K562 (cell line): ENCODE results near the gene TULP1. TPM values are rescaled to one million over a fixed set of nuclear protein-coding genes. Genes with fewer than 3 reads are reported as not detected.

Experiments
- ARHGAP35 ChIP-seq: fragments of 450-650 bp; IDR thresholded peaks from 2 replicates; pipeline ENCODE4 v1.6.1; 2018; ENCODE audit not compliant: partially characterized antibody
- EGR1 ChIP-seq: fragments of 450-650 bp; conservative IDR thresholded peaks from 2 replicates; pipeline ENCODE4 v1.6.1; 2017; ENCODE audit warnings: mild to moderate bottlenecking
- ELF2 ChIP-seq: fragments of 250-450 bp; sonication (Bioruptor Pico); IDR thresholded peaks from 2 replicates; pipeline ENCODE4 v1.5.0; 2021; ENCODE audit warnings: mild to moderate bottlenecking
- HDGF ChIP-seq: fragments of 450-650 bp; IDR thresholded peaks from 2 replicates; pipeline ENCODE4 v1.6.1; 2016
- HMG20A ChIP-seq: fragments of 450-650 bp; formaldehyde crosslinking; conservative IDR thresholded peaks from 2 replicates; pipeline ENCODE4 v1.4.0; 2020; ENCODE audit warnings: mild to moderate bottlenecking, mixed read lengths
- KLF13 ChIP-seq: fragments of 450-650 bp; IDR thresholded peaks from 2 replicates; pipeline ENCODE4 v1.6.1; 2016; ENCODE audit warnings: missing genetic modification characterization, low read depth, mild to moderate bottlenecking, missing compliant biosample characterization, moderate library complexity, borderline replicate concordance
- MECOM ChIP-seq: fragments of 250-450 bp; sonication (Bioruptor Pico); IDR thresholded peaks from 2 replicates; pipeline ENCODE4 v1.8.0; 2022; ENCODE audit warnings: inconsistent platforms
- PHF20 ChIP-seq: fragments of 450-650 bp; IDR thresholded peaks from 2 replicates; pipeline ENCODE4 v1.6.1; 2018; ENCODE audit not compliant: partially characterized antibody
- POLR2H ChIP-seq: IDR thresholded peaks from 2 replicates; pipeline ENCODE4 v1.6.1; 2016; ENCODE audit warnings: missing genetic modification characterization, low read depth, mild to moderate bottlenecking, control low read depth, missing compliant biosample characterization, moderate library complexity
- SNRNP70 ChIP-seq: fragments of 200-400 bp; formaldehyde crosslinking; optimal IDR thresholded peaks from 2 replicates; pipeline ENCODE3; 2017; ENCODE audit warnings: low read depth, low read length
- ZBTB7A ChIP-seq: IDR thresholded peaks from 2 replicates; pipeline ENCODE4 v1.6.1; 2011; ENCODE audit warnings: low read depth, mild to moderate bottlenecking, low read length, moderate library complexity, borderline replicate concordance; ENCODE audit not compliant: control insufficient read depth
- ZNF165 ChIP-seq: fragments of 250-450 bp; sonication (Bioruptor Pico); IDR thresholded peaks from 2 replicates; pipeline ENCODE4 v1.4.0; 2020; ENCODE audit warnings: borderline replicate concordance
- ZNF263 ChIP-seq: sonication (generic); formaldehyde crosslinking; IDR thresholded peaks from 2 replicates; pipeline ENCODE4 v1.8.0; 2022; ENCODE audit warnings: mild to moderate bottlenecking, missing genetic modification reagents, borderline replicate concordance
- ZNF584 ChIP-seq: fragments of 200-800 bp; sonication (Bioruptor generic); IDR thresholded peaks from 2 replicates; pipeline ENCODE4 v1.6.1; 2016; ENCODE audit warnings: low read depth, mild to moderate bottlenecking, missing genetic modification characterization, missing compliant biosample characterization
- ZNF717 ChIP-seq: fragments of 250-450 bp; sonication (Bioruptor Pico); IDR thresholded peaks from 2 replicates; pipeline ENCODE4 v1.5.0; 2021
- polyA plus RNA-seq, 8 experiments: library from polyadenylated mRNA; depleted of rRNA in 4 of 8; stranded (reverse) in 5 of 8; unstranded in 3 of 8; fragments of >200 nt; fragmentation: Nextera tagmentation in 2 of 8; fragmentation: Illumina TruSeq in 1 of 8; extraction: Ambion mirVana in 2 of 8; extraction: Trizol in 1 of 8; gene quantifications; 2 replicates each; pipeline versions ENCODE4 v1.2.1 to v1.2.3, GENCODE V29; 2011 to 2014; ENCODE audit warnings: inconsistent platforms in 1 of 8, missing spikeins in 1 of 8
- total RNA-seq, 7 experiments: library from RNA; depleted of rRNA in 6 of 7; stranded (reverse); fragments of >200 nt in 6 of 7; fragmentation: Illumina TruSeq in 2 of 7; extraction: Trizol in 2 of 7; gene quantifications; 2 replicates each; pipeline versions ENCODE4 v1.2.1 to v1.2.3, GENCODE V29; 2011 to 2021; ENCODE audit warnings: low replicate concordance in 1 of 7
- TF ChIP-seq, protein P1 (sequence below): sonication (generic); formaldehyde crosslinking; IDR thresholded peaks from 2 replicates; pipeline ENCODE4 v1.8.1; 2023; ENCODE audit warnings: mild to moderate bottlenecking, missing genetic modification reagents, moderate library complexity
- TF ChIP-seq, protein P2 (sequence below): fragments of 450-650 bp; conservative IDR thresholded peaks from 2 replicates; pipeline ENCODE4 v1.6.1; 2016; ENCODE audit warnings: missing genetic modification characterization, low read depth, mild to moderate bottlenecking, missing compliant biosample characterization, moderate library complexity
- TF ChIP-seq, protein P3 (sequence below): fragments of 250-450 bp; sonication (Bioruptor Pico); IDR thresholded peaks from 2 replicates; pipeline ENCODE4 v1.8.0; 2022; ENCODE audit warnings: moderate library complexity, mild to moderate bottlenecking, inconsistent platforms
- TF ChIP-seq, protein P4 (sequence below): fragments of 450-650 bp; conservative IDR thresholded peaks from 2 replicates; pipeline ENCODE4 v1.6.1; 2016; ENCODE audit warnings: missing genetic modification characterization, low read depth, mild to moderate bottlenecking, control low read depth, missing compliant biosample characterization
- TF ChIP-seq, protein P5 (sequence below): IDR thresholded peaks from 3 replicates; pipeline ENCODE4 v1.6.1; 2011; ENCODE audit warnings: borderline replicate concordance, mild to moderate bottlenecking; ENCODE audit not compliant: insufficient read length, insufficient read depth

TULP1 gene
- total and polyA plus RNA-seq, 9 of the 15 experiments (the other 6 are each of a cell fraction or from before 2014, with no cell fraction given), result 0.06 to 0.17 (median 0.09) TPM; not detected in 6

DNA sequence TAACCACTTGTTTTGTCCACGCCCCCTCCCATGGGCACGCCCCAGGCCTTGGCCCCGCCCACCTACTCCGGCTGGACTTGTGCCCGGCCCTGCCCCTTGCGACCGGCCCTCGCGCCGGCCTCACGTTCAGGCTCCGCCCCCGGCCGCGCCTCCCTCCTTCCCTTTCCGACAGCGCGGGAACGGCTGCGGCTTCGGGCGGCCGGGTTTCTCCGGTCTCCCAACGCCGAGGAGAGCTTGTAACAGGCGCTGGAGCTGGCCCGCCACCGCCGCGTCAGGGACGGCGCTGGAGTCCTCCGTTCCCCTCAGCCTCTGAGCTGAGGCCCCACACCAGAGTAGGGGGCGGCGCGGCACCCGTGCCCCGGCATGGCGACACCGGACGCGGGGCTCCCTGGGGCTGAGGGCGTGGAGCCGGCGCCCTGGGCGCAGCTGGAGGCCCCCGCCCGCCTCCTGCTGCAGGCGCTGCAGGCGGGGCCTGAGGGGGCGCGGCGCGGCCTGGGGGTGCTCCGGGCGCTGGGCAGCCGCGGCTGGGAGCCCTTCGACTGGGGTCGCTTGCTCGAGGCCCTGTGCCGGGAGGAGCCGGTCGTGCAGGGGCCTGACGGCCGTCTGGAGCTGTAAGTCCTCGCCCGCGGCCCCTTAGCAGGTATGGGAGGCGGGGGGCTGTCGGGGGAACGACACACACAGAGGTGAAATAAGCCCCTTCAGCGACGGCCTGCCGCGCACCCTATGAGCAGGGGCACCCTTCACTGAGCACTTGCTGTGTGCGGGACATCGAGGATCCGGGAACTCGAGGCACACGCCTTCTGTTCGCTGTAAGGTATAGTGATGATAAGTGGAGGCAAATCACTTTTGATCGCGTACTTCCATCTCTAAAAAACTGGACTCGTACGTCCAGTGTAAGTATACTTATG, 60.3 kb downstream of the TULP1 start, which contains the start of gene FANCE (continued):
- TF ChIP-seq, protein P1, sequence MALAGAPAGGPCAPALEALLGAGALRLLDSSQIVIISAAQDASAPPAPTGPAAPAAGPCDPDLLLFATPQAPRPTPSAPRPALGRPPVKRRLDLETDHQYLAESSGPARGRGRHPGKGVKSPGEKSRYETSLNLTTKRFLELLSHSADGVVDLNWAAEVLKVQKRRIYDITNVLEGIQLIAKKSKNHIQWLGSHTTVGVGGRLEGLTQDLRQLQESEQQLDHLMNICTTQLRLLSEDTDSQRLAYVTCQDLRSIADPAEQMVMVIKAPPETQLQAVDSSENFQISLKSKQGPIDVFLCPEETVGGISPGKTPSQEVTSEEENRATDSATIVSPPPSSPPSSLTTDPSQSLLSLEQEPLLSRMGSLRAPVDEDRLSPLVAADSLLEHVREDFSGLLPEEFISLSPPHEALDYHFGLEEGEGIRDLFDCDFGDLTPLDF (CRISPR knock-in tag), result peak; percentile 96
- TF ChIP-seq HDGF, result no peak
- TF ChIP-seq, protein P2, sequence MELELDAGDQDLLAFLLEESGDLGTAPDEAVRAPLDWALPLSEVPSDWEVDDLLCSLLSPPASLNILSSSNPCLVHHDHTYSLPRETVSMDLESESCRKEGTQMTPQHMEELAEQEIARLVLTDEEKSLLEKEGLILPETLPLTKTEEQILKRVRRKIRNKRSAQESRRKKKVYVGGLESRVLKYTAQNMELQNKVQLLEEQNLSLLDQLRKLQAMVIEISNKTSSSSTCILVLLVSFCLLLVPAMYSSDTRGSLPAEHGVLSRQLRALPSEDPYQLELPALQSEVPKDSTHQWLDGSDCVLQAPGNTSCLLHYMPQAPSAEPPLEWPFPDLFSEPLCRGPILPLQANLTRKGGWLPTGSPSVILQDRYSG (tag), result no peak
- TF ChIP-seq ZNF165 (CRISPR knock-in tag), result no peak
- peak; percentile 53; the same call in 1 of the 2 replicates for TF ChIP-seq ELF2
- no peak for TF ChIP-seq ZNF717 (CRISPR knock-in tag)
- TF ChIP-seq, protein P3, sequence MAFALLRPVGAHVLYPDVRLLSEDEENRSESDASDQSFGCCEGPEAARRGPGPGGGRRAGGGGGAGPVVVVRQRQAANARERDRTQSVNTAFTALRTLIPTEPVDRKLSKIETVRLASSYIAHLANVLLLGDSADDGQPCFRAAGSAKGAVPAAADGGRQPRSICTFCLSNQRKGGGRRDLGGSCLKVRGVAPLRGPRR (CRISPR knock-in tag), result no peak
- TF ChIP-seq ZNF263 (CRISPR knock-in tag), result no peak
- TF ChIP-seq, protein P4, sequence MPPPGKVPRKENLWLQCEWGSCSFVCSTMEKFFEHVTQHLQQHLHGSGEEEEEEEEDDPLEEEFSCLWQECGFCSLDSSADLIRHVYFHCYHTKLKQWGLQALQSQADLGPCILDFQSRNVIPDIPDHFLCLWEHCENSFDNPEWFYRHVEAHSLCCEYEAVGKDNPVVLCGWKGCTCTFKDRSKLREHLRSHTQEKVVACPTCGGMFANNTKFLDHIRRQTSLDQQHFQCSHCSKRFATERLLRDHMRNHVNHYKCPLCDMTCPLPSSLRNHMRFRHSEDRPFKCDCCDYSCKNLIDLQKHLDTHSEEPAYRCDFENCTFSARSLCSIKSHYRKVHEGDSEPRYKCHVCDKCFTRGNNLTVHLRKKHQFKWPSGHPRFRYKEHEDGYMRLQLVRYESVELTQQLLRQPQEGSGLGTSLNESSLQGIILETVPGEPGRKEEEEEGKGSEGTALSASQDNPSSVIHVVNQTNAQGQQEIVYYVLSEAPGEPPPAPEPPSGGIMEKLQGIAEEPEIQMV (tag), result no peak
- no peak for TF ChIP-seq HMG20A (CRISPR knock-in tag)
- no peak for TF ChIP-seq SNRNP70
- TF ChIP-seq ZBTB7A, result peak; percentile 89
- peak; percentile 88 for TF ChIP-seq EGR1
- peak; percentile 56 for TF ChIP-seq PHF20
- no peak for TF ChIP-seq ZNF584
- TF ChIP-seq, protein P5, sequence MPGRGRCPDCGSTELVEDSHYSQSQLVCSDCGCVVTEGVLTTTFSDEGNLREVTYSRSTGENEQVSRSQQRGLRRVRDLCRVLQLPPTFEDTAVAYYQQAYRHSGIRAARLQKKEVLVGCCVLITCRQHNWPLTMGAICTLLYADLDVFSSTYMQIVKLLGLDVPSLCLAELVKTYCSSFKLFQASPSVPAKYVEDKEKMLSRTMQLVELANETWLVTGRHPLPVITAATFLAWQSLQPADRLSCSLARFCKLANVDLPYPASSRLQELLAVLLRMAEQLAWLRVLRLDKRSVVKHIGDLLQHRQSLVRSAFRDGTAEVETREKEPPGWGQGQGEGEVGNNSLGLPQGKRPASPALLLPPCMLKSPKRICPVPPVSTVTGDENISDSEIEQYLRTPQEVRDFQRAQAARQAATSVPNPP, result no peak
- TF ChIP-seq KLF13, result 0 out of 2 replicates have a peak, but pooled peaks have one; percentile 59
- TF ChIP-seq ARHGAP35, result no peak
- no peak for TF ChIP-seq MECOM
- TF ChIP-seq POLR2H (tag), result no peak
